IMR-90 (cell line): ENCODE measurements around the gene ZNF888. TPM values are rescaled to one million over a fixed set of nuclear protein-coding genes. Genes with fewer than 3 reads are reported as not detected.

ENCODE experiments used
- ATAC-seq: fragments of 200-7000 bp; cut with Tn5 transposase; 2 replicates; pipeline ENCODE4 v1.9.1; 2020; ENCODE audit warnings: low read depth, mild to moderate bottlenecking, moderate library complexity
- BruUV-seq: library from RNA; stranded (reverse); fragments of 400-500 nt; replicated peaks from 2 replicates; lab custom pipeline; 2021; lab: Mats Ljungman, UMichigan
- CTCF ChIA-PET: fragments of 300-600 bp; formaldehyde crosslinking; extraction: SDS; loops from one replicate; lab custom pipeline; 2021; ENCODE audit warnings: antibody characterized with exemption; lab: Yijun Ruan, JAX
- POLR2A ChIA-PET: fragments of 300-600 bp; sonication (Branson Sonifier 250); formaldehyde crosslinking; loops from one replicate; lab custom pipeline; 2022; ENCODE audit warnings: antibody characterized with exemption; ENCODE audit not compliant: unreplicated experiment; lab: Charles Lee
- DNase-seq: peaks from one replicate; pipeline ENCODE4 v3.0.0; 2013
- H2AFZ ChIP-seq: replicated peaks from 2 replicates; pipeline ENCODE3; 2013; ENCODE audit warnings: low read length, mild to moderate bottlenecking; ENCODE audit not compliant: poor library complexity
- H2AK5ac ChIP-seq: 2 replicates; pipeline ENCODE4 v1.6.1; 2013; ENCODE audit warnings: low read depth, low read length, inconsistent platforms
- H2AK9ac ChIP-seq: replicated peaks from 2 replicates; pipeline ENCODE3; 2013; ENCODE audit warnings: mild to moderate bottlenecking, low read depth, low read length, moderate library complexity; ENCODE audit not compliant: poor library complexity
- H2BK120ac ChIP-seq: 2 replicates; pipeline ENCODE4 v1.6.1; 2013; ENCODE audit warnings: low read depth, low read length, inconsistent platforms
- H2BK15ac ChIP-seq: 3 replicates; pipeline ENCODE4 v1.6.1; 2013; ENCODE audit warnings: low read depth, low read length, inconsistent platforms
- H2BK20ac ChIP-seq: 2 replicates; pipeline ENCODE4 v1.6.1; 2013; ENCODE audit warnings: low read depth, mild to moderate bottlenecking, inconsistent platforms, low read length, moderate library complexity
- H2BK5ac ChIP-seq: 2 replicates; pipeline ENCODE4 v1.6.1; 2013; ENCODE audit warnings: mild to moderate bottlenecking, low read depth, low read length, inconsistent platforms; ENCODE audit not compliant: poor library complexity, severe bottlenecking
- H3K14ac ChIP-seq: replicated peaks from 2 replicates; pipeline ENCODE4 v1.6.1; 2013; ENCODE audit warnings: low read depth, low read length, inconsistent platforms
- H3K18ac ChIP-seq: 2 replicates; pipeline ENCODE4 v1.6.1; 2013; ENCODE audit warnings: low read depth, low read length, control low read depth
- H3K23ac ChIP-seq: 2 replicates; pipeline ENCODE4 v1.6.1; 2013; ENCODE audit warnings: low read depth, low read length, inconsistent platforms
- H3K27ac ChIP-seq: 2 replicates; pipeline ENCODE4 v1.5.1; 2013; ENCODE audit warnings: mild to moderate bottlenecking, control low read depth, low read length; ENCODE audit not compliant: insufficient read depth
- H3K27me3 ChIP-seq: 2 replicates; pipeline ENCODE4 v1.6.1; 2013; ENCODE audit warnings: low read length; ENCODE audit not compliant: control insufficient read depth, insufficient read depth
- H3K36me3 ChIP-seq: 2 replicates; pipeline ENCODE4 v1.6.1; 2013; ENCODE audit warnings: low read length, mixed read lengths; ENCODE audit not compliant: control insufficient read depth, insufficient read depth
- H3K4ac ChIP-seq: 2 replicates; pipeline ENCODE4 v1.6.1; 2013; ENCODE audit warnings: low read depth, low read length, inconsistent platforms
- H3K4me1 ChIP-seq: 2 replicates; pipeline ENCODE4 v1.6.1; 2013; ENCODE audit warnings: low read length, mixed read lengths; ENCODE audit not compliant: control insufficient read depth, insufficient read depth
- H3K4me2 ChIP-seq: 2 replicates; pipeline ENCODE4 v1.6.1; 2013; ENCODE audit warnings: low read depth, mild to moderate bottlenecking, control low read depth, low read length, moderate library complexity
- H3K4me3 ChIP-seq: 2 replicates; pipeline ENCODE4 v1.5.1; 2013; ENCODE audit warnings: low read depth, mild to moderate bottlenecking, control low read depth, low read length, moderate library complexity; ENCODE audit not compliant: insufficient read depth
- H3K56ac ChIP-seq: 2 replicates; pipeline ENCODE4 v1.6.1; 2013; ENCODE audit warnings: low read length, inconsistent platforms; ENCODE audit not compliant: insufficient read depth; ENCODE audit errors: extremely low read depth
- H3K79me1 ChIP-seq, 2 experiments: 2 replicates each; pipeline ENCODE4 v1.6.1; 2013; ENCODE audit warnings: low read length in 2 of 2, inconsistent platforms in 1 of 2, low read depth in 1 of 2
- H3K9ac ChIP-seq: 2 replicates; pipeline ENCODE4 v1.6.1; 2013; ENCODE audit warnings: low read depth, low read length, control low read depth
- H3K9me1 ChIP-seq: 2 replicates; pipeline ENCODE4 v1.6.1; 2013; ENCODE audit warnings: low read length, inconsistent platforms; ENCODE audit not compliant: insufficient read depth
- H3K9me3 ChIP-seq: 2 replicates; pipeline ENCODE4 v1.6.1; 2013; ENCODE audit warnings: low read length; ENCODE audit not compliant: control insufficient read depth, insufficient read depth
- H4K20me1 ChIP-seq: 2 replicates; pipeline ENCODE4 v1.6.1; 2013; ENCODE audit warnings: low read length, inconsistent platforms; ENCODE audit not compliant: insufficient read depth
- H4K5ac ChIP-seq: 2 replicates; pipeline ENCODE4 v1.6.1; 2013; ENCODE audit warnings: mild to moderate bottlenecking, low read depth, low read length, control low read depth
- H4K8ac ChIP-seq, 2 experiments: 2 replicates each; pipeline ENCODE4 v1.6.1; 2013; ENCODE audit warnings: low read depth in 2 of 2, low read length in 2 of 2, control low read depth in 1 of 2, inconsistent platforms in 1 of 2
- H4K91ac ChIP-seq: 2 replicates; pipeline ENCODE4 v1.6.1; 2013; ENCODE audit warnings: low read depth, low read length, inconsistent platforms; ENCODE audit not compliant: insufficient read depth
- BHLHE40 ChIP-seq: fragments of 150-350 bp; IDR thresholded peaks from 2 replicates; pipeline ENCODE4 v1.6.1; 2016; ENCODE audit warnings: mild to moderate bottlenecking, low read depth, low read length
- CEBPB ChIP-seq: IDR thresholded peaks from 2 replicates; pipeline ENCODE4 v1.6.1; 2012; ENCODE audit warnings: low read depth, low read length, improper control_type of control experiment
- CHD1 ChIP-seq: IDR thresholded peaks from 2 replicates; pipeline ENCODE4 v1.6.1; 2012; ENCODE audit warnings: low read depth, low read length, improper control_type of control experiment
- CTCF ChIP-seq: conservative IDR thresholded peaks from 2 replicates; pipeline ENCODE4 v1.5.1; 2012; ENCODE audit warnings: mild to moderate bottlenecking, low read depth, low read length, improper control_type of control experiment
- ELK1 ChIP-seq: fragments of 150-350 bp; IDR thresholded peaks from 2 replicates; pipeline ENCODE4 v1.6.1; 2016; ENCODE audit warnings: low read depth, mild to moderate bottlenecking, low read length, moderate library complexity, borderline replicate concordance
- FOS ChIP-seq: fragments of 150-350 bp; IDR thresholded peaks from 2 replicates; pipeline ENCODE4 v1.6.1; 2016; ENCODE audit warnings: low read depth, low read length
- MAFK ChIP-seq: IDR thresholded peaks from 2 replicates; pipeline ENCODE4 v1.6.1; 2012; ENCODE audit warnings: low read depth, low read length, improper control_type of control experiment
- MAZ ChIP-seq: IDR thresholded peaks from 2 replicates; pipeline ENCODE4 v1.6.1; 2012; ENCODE audit warnings: low read depth, mild to moderate bottlenecking, low read length, improper control_type of control experiment, moderate library complexity, borderline replicate concordance
- MXI1 ChIP-seq: IDR thresholded peaks from 2 replicates; pipeline ENCODE4 v1.6.1; 2012; ENCODE audit warnings: low read depth, mild to moderate bottlenecking, low read length, moderate library complexity, borderline replicate concordance
- NFE2L2 ChIP-seq: fragments of 150-350 bp; IDR thresholded peaks from 2 replicates; pipeline ENCODE4 v1.6.1; 2016; ENCODE audit warnings: low read depth, mild to moderate bottlenecking, low read length
- POLR2A ChIP-seq: IDR thresholded peaks from 2 replicates; pipeline ENCODE4 v1.6.1; 2012; ENCODE audit warnings: mild to moderate bottlenecking, low read depth, low read length
- RAD21 ChIP-seq: IDR thresholded peaks from 2 replicates; pipeline ENCODE4 v1.6.1; 2012; ENCODE audit warnings: low read length, improper control_type of control experiment
- RCOR1 ChIP-seq: IDR thresholded peaks from 2 replicates; pipeline ENCODE4 v1.6.1; 2012; ENCODE audit warnings: mild to moderate bottlenecking, low read length, improper control_type of control experiment; ENCODE audit not compliant: insufficient replicate concordance
- RFX5 ChIP-seq: IDR thresholded peaks from 2 replicates; pipeline ENCODE4 v1.8.0; 2012; ENCODE audit warnings: low read depth, mild to moderate bottlenecking, low read length, moderate library complexity
- SMC3 ChIP-seq: fragments of 150-350 bp; IDR thresholded peaks from 2 replicates; pipeline ENCODE4 v1.6.1; 2016; ENCODE audit warnings: low read depth, mild to moderate bottlenecking, antibody characterized with exemption, low read length, moderate library complexity
- USF2 ChIP-seq: fragments of 150-350 bp; IDR thresholded peaks from 2 replicates; pipeline ENCODE4 v1.6.1; 2017; ENCODE audit warnings: mild to moderate bottlenecking, antibody characterized with exemption, low read length, low read depth
- WGBS, 2 experiments: methylation state at CpG; one replicate each; pipeline versions ENCODE4 v1.1.5 to v1.1.7; 2013; ENCODE audit warnings: missing lambda C conversion rate in 2 of 2; ENCODE audit not compliant: insufficient read length in 1 of 2; ENCODE audit errors: extremely low coverage in 2 of 2; 5-methylcytosine and 5-hydroxymethylcytosine counted together
- dilution Hi-C: fragments of 300-500 bp; cut with HindIII; formaldehyde crosslinking; loops from one replicate; pipeline ENCODE4 v1.14.3; 2018; ENCODE audit warnings: low sequenced_read_pairs; ENCODE audit not compliant: unreplicated experiment
- in situ Hi-C: fragments of 300-500 bp; cut with MboI; formaldehyde crosslinking; loops from 3 replicates; pipeline ENCODE4 v1.14.3; 2019; ENCODE audit warnings: low sequenced_read_pairs, inconsistent platforms, mixed read lengths
- intact Hi-C: fragments of 100-400 bp; cut with micrococcal nuclease; formaldehyde crosslinking; loops from 2 replicates; pipeline ENCODE4 v1.10.0; 2022
- polyA plus RNA-seq, 3 experiments: library from polyadenylated mRNA; depleted of rRNA; stranded (reverse); fragments of >200 nt; gene quantifications; 2 replicates each; pipeline ENCODE4 v1.2.3, GENCODE V29; 2012; ENCODE audit warnings: low replicate concordance in 1 of 3
- total RNA-seq: library from RNA; depleted of rRNA; stranded (reverse); fragments of >200 nt; gene quantifications from 2 replicates; pipeline ENCODE4 v1.2.3, GENCODE V29; 2012

Gene ZNF888
- total and polyA plus RNA-seq, 2 of the 4 experiments (the other 2 are of a cell fraction), result 0.82 to 6.1 TPM

- Histone ChIP-seq H2BK15ac (no peak overlapping the region), H3K9me3 (no peaks in the 10 kb centered on the region), H3K36me3 (peaks cover 5% of the 10 kb centered on the region), H3K27me3 (no peaks in the 10 kb centered on the region), H2AK9ac (peak overlapping the region; percentile 65), H3K18ac (no peak overlapping the region), H4K91ac (no peak overlapping the region), H4K5ac (no peak overlapping the region), H2AFZ (no peak overlapping the region), H2AK5ac (no peak overlapping the region), H3K4me1 (no peaks in the 10 kb centered on the region), H2BK5ac (no peak overlapping the region), H3K23ac (no peak overlapping the region), H4K20me1 (no peaks in the 10 kb centered on the region), H3K4ac (no peak overlapping the region), H2BK120ac (no peak overlapping the region), H3K14ac (no peak overlapping the region), H3K56ac (no peak overlapping the region), H3K9me1 (no peaks in the 10 kb centered on the region), H3K27ac (no peak overlapping the region), H3K4me3 (no peak overlapping the region), H2BK20ac (no peak overlapping the region), H3K79me1 (peaks cover 17 to 21% of the 10 kb centered on the region in 2 experiments; a peak in 2 of 4 replicates), H3K4me2 (no peak overlapping the region), H3K9ac (no peak overlapping the region), H4K8ac (no peak overlapping the region)
- ATAC-seq, result no peak
- CTCF ChIA-PET, result no interaction called here
- POLR2A ChIA-PET, result no interaction called here
- TF ChIP-seq FOS, result no peak
- no peak for TF ChIP-seq CTCF
- TF ChIP-seq SMC3, result no peak
- TF ChIP-seq RCOR1, result no peak
- TF ChIP-seq MAZ, result no peak
- TF ChIP-seq POLR2A, result no peak
- no peak for TF ChIP-seq RAD21
- no peak for TF ChIP-seq MAFK
- TF ChIP-seq CHD1, result no peak
- TF ChIP-seq NFE2L2, result no peak
- no peak for TF ChIP-seq ELK1
- TF ChIP-seq BHLHE40, result no peak
- no peak for TF ChIP-seq RFX5
- TF ChIP-seq MXI1, result no peak
- TF ChIP-seq USF2, result no peak
- no peak for TF ChIP-seq CEBPB
- in situ Hi-C loops (no loop called here), dilution Hi-C loops (no loop called here), intact Hi-C loops (no loop called here)
- WGBS, 2 experiments, result no CpG with 5 or more reads among the region's 7 CpGs
- DNase-seq, result no peak
- no TSS peak for BruUV-seq
Observed at GRCh38 chr19:52936954-52937325, 13.7 kb upstream of the ZNF888 start.
